SU-DHL-6 (cell line): ENCODE results near the gene TAPT1.

ENCODE experiments used
- H2AFZ ChIP-seq: fragments of 200-600 bp; sonication (generic); 2 replicates; pipeline ENCODE4 v1.6.1; 2014; ENCODE audit warnings: low read depth, mild to moderate bottlenecking, moderate library complexity, mixed read lengths, antibody characterized with exemption, low read length; ENCODE audit not compliant: severe bottlenecking
- H3F3A ChIP-seq: fragments of 200-600 bp; shearing (Covaris generic); 2 replicates; pipeline ENCODE4 v1.6.0; 2016; ENCODE audit warnings: antibody characterized with exemption, mild to moderate bottlenecking; ENCODE audit not compliant: insufficient read depth
- H3K27ac ChIP-seq: fragments of 200-600 bp; sonication (generic); 2 replicates; pipeline ENCODE4 v1.5.1; 2016; ENCODE audit warnings: low read depth, mild to moderate bottlenecking, low read length, moderate library complexity, mixed read lengths
- H3K27me3 ChIP-seq: fragments of 200-600 bp; sonication (generic), shearing (Covaris generic); 2 replicates; pipeline ENCODE4 v1.6.0; 2014; ENCODE audit warnings: mild to moderate bottlenecking, low read length
- H3K36me3 ChIP-seq: fragments of 200-600 bp; sonication (generic); 2 replicates; pipeline ENCODE4 v1.6.1; 2014; ENCODE audit warnings: mild to moderate bottlenecking, low read length, mixed read lengths
- H3K4me2 ChIP-seq: fragments of 300-600, 200-600 bp; shearing (Covaris generic), sonication (generic); 2 replicates; pipeline ENCODE4 v1.6.0; 2014; ENCODE audit warnings: low read length, low read depth, mild to moderate bottlenecking; ENCODE audit not compliant: poor library complexity, severe bottlenecking
- H3K4me3 ChIP-seq: fragments of 200-600 bp; sonication (generic); 2 replicates; pipeline ENCODE4 v1.5.1; 2014; ENCODE audit warnings: antibody characterized with exemption, low read length, mild to moderate bottlenecking, mixed read lengths; ENCODE audit not compliant: insufficient read depth, poor library complexity, severe bottlenecking
- H3K79me2 ChIP-seq: fragments of 200-600 bp; sonication (generic); 2 replicates; pipeline ENCODE4 v1.6.1; 2014; ENCODE audit warnings: mild to moderate bottlenecking, low read length, moderate library complexity; ENCODE audit not compliant: insufficient read depth
- H3K9ac ChIP-seq: fragments of 200-600 bp; sonication (generic); 2 replicates; pipeline ENCODE4 v1.7.0; 2014; ENCODE audit warnings: mild to moderate bottlenecking, low read length
- H3K9me2 ChIP-seq: fragments of 200-600 bp; sonication (generic); replicated peaks from 2 replicates; pipeline ENCODE4 v1.6.1; 2014; ENCODE audit warnings: low read length; ENCODE audit not compliant: insufficient read depth
- H3K9me3 ChIP-seq: fragments of 200-600 bp; sonication (generic); 2 replicates; pipeline ENCODE4 v1.6.1; 2014; ENCODE audit warnings: low read length, mixed read lengths; ENCODE audit not compliant: insufficient read depth
- H4K20me1 ChIP-seq: fragments of 200-600 bp; sonication (generic); 2 replicates; pipeline ENCODE4 v1.6.1; 2014; ENCODE audit warnings: low read depth, mild to moderate bottlenecking, antibody characterized with exemption, low read length, moderate library complexity, mixed read lengths
- EZH2phosphoT487 ChIP-seq: fragments of 200-600 bp; sonication (generic), shearing (Covaris generic); conservative IDR thresholded peaks from 2 replicates; pipeline ENCODE4 v1.6.1; 2018; ENCODE audit warnings: mild to moderate bottlenecking, antibody characterized with exemption, low read length, moderate library complexity, mixed read lengths
- TF ChIP-seq, protein P1 (sequence below): fragments of 200-600 bp; sonication (generic); IDR thresholded peaks from one replicate; pipeline ENCODE4 v1.5.1; 2017; ENCODE audit warnings: antibody characterized with exemption, mild to moderate bottlenecking, low read length, moderate library complexity; ENCODE audit not compliant: insufficient read depth, poor library complexity, severe bottlenecking

TAPT1 gene

DNA sequence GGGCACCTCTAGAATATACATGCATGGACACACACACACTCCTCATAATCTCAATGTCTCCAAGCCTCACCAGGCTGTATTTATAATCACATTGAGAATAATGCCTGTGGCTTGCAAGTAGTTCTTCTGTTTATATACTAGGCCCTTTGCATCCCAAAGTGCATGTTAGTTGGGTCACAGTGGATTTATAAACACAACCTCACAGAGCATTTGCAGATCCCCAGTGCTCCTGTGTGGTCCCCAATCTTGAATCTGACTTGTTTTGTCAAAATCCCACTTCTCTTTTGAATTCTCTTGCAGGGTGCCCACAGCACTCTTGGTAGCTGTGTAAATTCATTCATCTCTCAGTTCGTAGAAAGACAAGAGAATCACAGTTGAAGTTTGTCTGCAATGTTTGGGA lies 92.9 kb downstream of the TAPT1 start:
- H3K27me3 ChIP-seq, result no peaks in the 10 kb centered on the region

DNA sequence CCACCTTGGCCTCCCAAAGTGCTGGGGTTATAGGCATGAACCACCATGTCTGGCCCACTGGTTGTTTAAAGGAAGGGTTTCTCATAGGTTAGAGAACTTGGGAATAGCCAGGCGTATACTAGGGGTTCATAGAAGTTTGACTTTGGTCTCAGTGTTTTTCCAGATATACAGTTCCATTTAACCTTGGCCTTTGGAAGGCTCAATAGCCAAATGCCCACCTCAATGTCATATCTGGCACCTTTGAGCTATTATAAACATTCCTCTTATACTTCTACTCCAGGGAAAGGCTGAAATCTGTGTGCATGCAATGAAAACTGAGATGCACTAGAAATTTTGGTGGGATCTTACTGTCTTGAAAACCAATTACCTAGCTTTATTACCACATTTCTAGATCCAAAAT lies 95.0 kb downstream of the TAPT1 start:
- no peak overlapping the region for H3K4me3 ChIP-seq
- no peak for TF ChIP-seq EZH2phosphoT487
- TF ChIP-seq, protein P1, sequence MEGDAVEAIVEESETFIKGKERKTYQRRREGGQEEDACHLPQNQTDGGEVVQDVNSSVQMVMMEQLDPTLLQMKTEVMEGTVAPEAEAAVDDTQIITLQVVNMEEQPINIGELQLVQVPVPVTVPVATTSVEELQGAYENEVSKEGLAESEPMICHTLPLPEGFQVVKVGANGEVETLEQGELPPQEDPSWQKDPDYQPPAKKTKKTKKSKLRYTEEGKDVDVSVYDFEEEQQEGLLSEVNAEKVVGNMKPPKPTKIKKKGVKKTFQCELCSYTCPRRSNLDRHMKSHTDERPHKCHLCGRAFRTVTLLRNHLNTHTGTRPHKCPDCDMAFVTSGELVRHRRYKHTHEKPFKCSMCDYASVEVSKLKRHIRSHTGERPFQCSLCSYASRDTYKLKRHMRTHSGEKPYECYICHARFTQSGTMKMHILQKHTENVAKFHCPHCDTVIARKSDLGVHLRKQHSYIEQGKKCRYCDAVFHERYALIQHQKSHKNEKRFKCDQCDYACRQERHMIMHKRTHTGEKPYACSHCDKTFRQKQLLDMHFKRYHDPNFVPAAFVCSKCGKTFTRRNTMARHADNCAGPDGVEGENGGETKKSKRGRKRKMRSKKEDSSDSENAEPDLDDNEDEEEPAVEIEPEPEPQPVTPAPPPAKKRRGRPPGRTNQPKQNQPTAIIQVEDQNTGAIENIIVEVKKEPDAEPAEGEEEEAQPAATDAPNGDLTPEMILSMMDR, result no peak
- no peaks in the 10 kb centered on the region for H4K20me1 ChIP-seq
- H3K4me2 ChIP-seq, result no peak overlapping the region
- H3K27me3 ChIP-seq, result no peaks in the 10 kb centered on the region
- no peaks in the 10 kb centered on the region for H3F3A ChIP-seq
- no peak overlapping the region for H2AFZ ChIP-seq
- H3K27ac ChIP-seq, result no peak overlapping the region
- H3K36me3 ChIP-seq, result no peaks in the 10 kb centered on the region
- no peaks in the 10 kb centered on the region for H3K9me2 ChIP-seq
- no peak overlapping the region for H3K9ac ChIP-seq
- H3K9me3 ChIP-seq, result no peaks in the 10 kb centered on the region
- no peaks in the 10 kb centered on the region for H3K79me2 ChIP-seq

More for the DNA sequence above, 92.9 kb downstream of the TAPT1 start:
- no peak overlapping the region for H3K27ac ChIP-seq
- no peak overlapping the region for H3K4me2 ChIP-seq
- H3K4me3 ChIP-seq, result no peak overlapping the region
- TF ChIP-seq EZH2phosphoT487, result no peak
- TF ChIP-seq, protein P1, result no peak
- H3F3A ChIP-seq, result no peaks in the 10 kb centered on the region
- H2AFZ ChIP-seq, result no peak overlapping the region
- no peaks in the 10 kb centered on the region for H3K36me3 ChIP-seq
- no peaks in the 10 kb centered on the region for H3K9me3 ChIP-seq
- no peaks in the 10 kb centered on the region for H4K20me1 ChIP-seq
- no peak overlapping the region for H3K9ac ChIP-seq
- no peaks in the 10 kb centered on the region for H3K79me2 ChIP-seq
- H3K9me2 ChIP-seq, result no peaks in the 10 kb centered on the region

DNA sequence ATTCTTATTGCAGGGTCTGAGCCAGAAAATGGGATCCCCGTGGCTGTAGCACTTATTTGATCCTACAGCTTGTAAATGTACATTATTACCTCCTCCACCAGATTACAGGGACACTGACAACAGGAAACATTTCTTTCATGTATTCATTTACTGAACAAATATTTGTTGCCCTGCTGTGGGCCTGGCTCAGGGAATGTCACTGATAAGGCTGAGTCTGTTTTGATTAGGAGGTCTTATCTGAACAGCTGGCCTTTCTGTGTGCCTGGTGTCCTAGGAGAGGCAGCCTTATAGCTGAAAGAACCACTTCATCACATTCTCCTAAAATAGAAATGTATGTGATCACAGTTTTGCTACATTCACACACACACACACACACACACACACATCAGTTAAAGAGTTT lies 96.9 kb downstream of the TAPT1 start:
- Histone ChIP-seq H3K9ac (no peak overlapping the region), H3K79me2 (no peaks in the 10 kb centered on the region), H4K20me1 (no peaks in the 10 kb centered on the region), H3K27me3 (no peaks in the 10 kb centered on the region), H3K4me2 (no peak overlapping the region), H3F3A (no peaks in the 10 kb centered on the region), H3K9me3 (no peaks in the 10 kb centered on the region), H3K9me2 (no peaks in the 10 kb centered on the region), H3K4me3 (no peak overlapping the region), H3K27ac (no peak overlapping the region), H3K36me3 (no peaks in the 10 kb centered on the region), H2AFZ (no peak overlapping the region)
- TF ChIP-seq EZH2phosphoT487, result no peak
- TF ChIP-seq, protein P1, result no peak
